ENCODE measurements around the gene PDE6A.

PDE6A gene

DNA sequence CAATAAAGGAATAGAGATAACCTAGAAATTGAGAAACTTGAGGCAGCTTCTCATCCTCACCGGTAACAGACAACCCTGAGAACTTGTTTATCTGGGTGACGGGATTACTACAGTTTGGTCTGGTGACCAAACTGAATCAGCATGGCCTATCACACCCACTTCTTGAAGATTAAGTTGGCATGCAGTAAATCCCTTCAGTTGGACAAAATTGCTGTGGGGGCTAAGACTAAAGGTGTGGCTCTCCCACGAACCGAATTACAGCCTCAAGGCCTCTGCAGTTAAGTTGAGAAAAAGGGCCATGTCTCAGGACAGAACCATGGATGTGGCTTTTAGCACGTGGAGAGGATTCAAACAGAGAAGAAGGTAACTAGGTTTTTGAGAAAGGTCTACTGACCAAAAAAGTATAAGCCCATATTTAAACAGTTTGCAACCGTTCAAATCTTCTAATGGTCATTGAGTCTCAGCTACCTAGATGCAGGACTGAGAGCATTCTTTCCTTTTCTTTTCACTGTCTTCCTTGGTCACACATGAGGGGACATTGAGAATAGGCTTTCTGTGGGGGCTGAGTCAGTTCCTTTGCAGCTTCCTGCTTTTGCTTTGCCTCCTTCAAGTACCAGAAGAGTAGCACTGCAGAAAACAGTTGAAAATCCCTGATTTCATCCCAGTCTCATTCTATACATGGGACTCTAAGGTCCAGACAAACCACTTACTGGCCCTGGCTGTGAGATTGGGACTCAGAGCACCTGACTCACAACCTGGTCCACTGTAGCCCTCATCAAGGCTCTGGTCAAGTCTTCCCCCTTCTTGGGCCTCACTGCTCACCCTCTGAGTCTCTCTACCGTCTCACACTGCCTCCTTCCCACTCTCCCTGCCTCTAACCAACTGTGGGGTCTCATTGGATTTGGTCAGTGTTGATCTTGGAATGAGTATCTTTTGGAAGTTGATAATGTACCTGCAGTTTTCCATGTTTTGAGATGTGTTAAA lies 30.9 kb downstream of the PDE6A start:
- H3K4me3 ChIP-seq (ENCODE audit: low read length): no peak overlapping the region
- TF ChIP-seq, protein P1, sequence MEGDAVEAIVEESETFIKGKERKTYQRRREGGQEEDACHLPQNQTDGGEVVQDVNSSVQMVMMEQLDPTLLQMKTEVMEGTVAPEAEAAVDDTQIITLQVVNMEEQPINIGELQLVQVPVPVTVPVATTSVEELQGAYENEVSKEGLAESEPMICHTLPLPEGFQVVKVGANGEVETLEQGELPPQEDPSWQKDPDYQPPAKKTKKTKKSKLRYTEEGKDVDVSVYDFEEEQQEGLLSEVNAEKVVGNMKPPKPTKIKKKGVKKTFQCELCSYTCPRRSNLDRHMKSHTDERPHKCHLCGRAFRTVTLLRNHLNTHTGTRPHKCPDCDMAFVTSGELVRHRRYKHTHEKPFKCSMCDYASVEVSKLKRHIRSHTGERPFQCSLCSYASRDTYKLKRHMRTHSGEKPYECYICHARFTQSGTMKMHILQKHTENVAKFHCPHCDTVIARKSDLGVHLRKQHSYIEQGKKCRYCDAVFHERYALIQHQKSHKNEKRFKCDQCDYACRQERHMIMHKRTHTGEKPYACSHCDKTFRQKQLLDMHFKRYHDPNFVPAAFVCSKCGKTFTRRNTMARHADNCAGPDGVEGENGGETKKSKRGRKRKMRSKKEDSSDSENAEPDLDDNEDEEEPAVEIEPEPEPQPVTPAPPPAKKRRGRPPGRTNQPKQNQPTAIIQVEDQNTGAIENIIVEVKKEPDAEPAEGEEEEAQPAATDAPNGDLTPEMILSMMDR (conservative IDR thresholded peaks at IDR 0.05; ENCODE audit: low read depth, low read length): no peak
- DNase-seq (ENCODE audit: low read depth): peak; percentile 71

DNA sequence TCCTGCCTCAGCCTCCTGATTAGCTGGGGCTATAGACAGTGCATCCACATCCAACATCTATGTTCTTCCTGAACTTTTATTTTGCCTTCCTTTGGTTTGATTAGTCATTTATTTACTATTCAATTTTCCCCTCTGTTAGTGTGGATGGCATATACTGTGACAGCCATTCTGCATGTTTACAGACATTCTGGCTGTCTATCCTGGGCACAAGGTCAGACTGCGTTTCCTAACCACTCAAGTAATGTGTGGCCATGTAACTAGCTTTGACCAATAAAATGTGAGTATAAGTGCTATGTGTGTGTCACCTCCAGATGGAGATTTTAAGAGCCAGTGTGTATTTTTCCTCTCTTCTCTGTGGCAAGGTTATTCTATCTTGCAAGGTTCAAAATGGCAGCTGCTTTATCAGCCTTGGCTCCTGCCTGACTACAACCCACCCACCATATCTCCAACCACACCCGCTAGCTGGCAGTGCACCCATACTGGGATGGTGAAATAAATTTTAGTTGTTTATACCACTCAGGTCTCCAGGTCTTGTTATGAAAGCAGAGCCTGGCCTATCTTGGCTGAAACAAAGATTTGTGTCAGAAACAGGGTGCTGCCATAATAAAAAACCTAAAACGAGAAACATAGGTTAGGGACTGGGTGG lies 32.2 kb downstream of the PDE6A start:
- H3K4me3 ChIP-seq (ENCODE audit: low read length): no peak overlapping the region
- TF ChIP-seq, protein P1 (conservative IDR thresholded peaks at IDR 0.05; ENCODE audit: low read depth, low read length): no peak
- DNase-seq (ENCODE audit: low read depth): no peak

DNA sequence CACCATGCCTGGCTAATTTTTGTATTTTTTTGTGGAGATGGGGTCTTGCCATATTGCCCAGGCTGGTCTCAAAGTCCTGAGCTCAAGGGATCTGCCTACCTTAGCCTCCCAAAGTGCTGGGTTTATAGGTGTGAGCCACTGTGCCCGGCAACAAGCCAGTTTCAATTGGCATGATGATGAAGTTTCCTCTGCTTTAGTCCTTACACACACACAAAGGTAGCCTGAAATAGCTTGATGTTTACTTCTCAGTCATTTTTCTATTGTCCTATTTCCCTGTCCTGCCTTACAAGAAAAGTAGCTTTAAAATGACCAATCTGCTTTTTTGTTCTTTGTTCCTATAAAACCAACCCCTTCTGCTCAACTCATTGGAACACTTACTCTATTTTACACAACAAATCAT lies 33.6 kb downstream of the PDE6A start:
- H3K4me3 ChIP-seq (ENCODE audit: low read length): no peak overlapping the region
- no peak for DNase-seq (ENCODE audit: low read depth)
- TF ChIP-seq, protein P1 (conservative IDR thresholded peaks at IDR 0.05; ENCODE audit: low read depth, low read length): no peak

DNA sequence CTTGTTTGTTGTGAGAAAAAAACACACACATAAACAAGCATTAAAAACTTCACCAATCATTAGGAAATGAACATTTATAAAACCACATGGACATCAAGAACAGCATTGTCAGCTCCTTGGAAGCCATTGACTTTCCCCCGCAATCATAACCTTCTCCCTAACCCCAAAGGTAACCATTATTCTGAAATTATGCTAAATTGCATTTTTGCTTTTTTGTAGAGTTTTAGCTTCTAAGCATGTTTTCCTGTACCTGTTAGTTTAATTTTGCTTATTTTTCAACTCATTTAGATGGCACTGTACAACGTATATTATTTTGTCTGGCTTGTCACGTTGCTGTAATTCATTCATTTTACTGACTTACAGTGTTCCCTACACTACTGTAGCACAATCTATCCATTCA lies 36.8 kb downstream of the PDE6A start:
- no peak overlapping the region for H3K4me3 ChIP-seq (ENCODE audit: low read length)
- no peak for DNase-seq (ENCODE audit: low read depth)
- TF ChIP-seq, protein P1 (conservative IDR thresholded peaks at IDR 0.05; ENCODE audit: low read depth, low read length): no peak

DNA sequence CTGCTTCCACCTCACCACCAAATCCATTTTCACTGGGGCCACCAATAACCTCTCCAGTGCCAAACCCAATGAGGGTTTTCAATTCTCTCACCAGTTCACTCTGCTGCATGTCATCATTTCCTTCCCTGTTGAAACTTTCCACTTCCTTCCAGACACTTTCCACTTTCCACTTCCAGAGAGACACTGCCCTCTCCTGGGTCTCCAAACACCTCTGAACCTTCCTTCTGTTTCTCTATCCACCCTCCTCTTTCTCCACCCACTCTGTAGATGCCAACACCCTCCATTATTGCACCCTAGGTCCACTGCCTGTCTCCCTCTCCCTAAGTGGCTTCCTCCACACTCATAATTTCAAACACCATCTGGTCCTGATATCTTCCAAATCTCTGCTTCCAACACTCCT lies 39.6 kb downstream of the PDE6A start:
- no peak overlapping the region for H3K4me3 ChIP-seq (ENCODE audit: low read length)
- TF ChIP-seq, protein P1 (conservative IDR thresholded peaks at IDR 0.05; ENCODE audit: low read depth, low read length): no peak
- no peak for DNase-seq (ENCODE audit: low read depth)

DNA sequence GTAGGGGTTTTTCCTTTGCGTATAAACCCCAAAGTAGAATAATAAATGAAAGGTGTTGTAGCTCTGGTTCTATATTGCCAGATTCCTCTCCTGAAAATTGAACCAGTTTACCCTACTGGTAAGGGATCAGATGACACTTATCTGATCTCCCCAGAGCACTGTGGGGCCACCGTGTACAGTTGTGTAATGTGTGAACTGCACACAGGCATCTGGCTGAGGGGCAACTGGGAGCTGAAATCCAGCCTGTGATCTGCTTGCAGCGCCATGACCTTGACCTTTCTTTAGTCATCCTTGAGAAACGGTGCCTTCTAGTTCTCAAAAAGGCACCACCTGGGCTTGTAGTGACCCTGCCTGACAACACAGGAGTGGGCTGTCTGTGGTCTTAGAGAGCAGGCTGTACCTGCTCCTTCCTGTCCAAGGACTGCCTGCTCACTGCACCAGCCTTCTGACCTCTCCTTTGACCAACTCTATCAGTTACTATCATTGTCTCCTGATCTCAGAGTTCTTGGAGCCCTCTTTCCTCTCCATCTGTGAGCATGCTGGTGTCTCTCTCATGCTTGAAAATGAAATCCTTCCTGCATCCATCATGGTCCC lies 40.2 kb downstream of the PDE6A start:
- no peak for DNase-seq (ENCODE audit: low read depth)
- H3K4me3 ChIP-seq (ENCODE audit: low read length): no peak overlapping the region
- TF ChIP-seq, protein P1 (conservative IDR thresholded peaks at IDR 0.05; ENCODE audit: low read depth, low read length): no peak

All from retinal pigment epithelial cell (primary cell).